DOHH2 (cell line): ENCODE data around the gene ENDOG.
"Not testable (repeated sequence)": the region's sequence is repeated elsewhere in the genome, so short reads cannot be mapped to it uniquely, and the experiment has no call there.

Experiments
- EZH2phosphoT487 ChIP-seq: fragments of 200-600 bp; sonication (generic); IDR thresholded peaks from 2 replicates; pipeline ENCODE4 v1.6.1; 2017; ENCODE audit warnings: borderline replicate concordance, mild to moderate bottlenecking, antibody characterized with exemption, low read length, moderate library complexity, mixed read lengths
- TF ChIP-seq, protein P1 (sequence below): fragments of 200-600 bp; sonication (generic); IDR thresholded peaks from one replicate; pipeline ENCODE4 v1.5.1; 2014; ENCODE audit warnings: antibody characterized with exemption, mild to moderate bottlenecking, low read depth, low read length; ENCODE audit not compliant: poor library complexity, severe bottlenecking

DNA sequence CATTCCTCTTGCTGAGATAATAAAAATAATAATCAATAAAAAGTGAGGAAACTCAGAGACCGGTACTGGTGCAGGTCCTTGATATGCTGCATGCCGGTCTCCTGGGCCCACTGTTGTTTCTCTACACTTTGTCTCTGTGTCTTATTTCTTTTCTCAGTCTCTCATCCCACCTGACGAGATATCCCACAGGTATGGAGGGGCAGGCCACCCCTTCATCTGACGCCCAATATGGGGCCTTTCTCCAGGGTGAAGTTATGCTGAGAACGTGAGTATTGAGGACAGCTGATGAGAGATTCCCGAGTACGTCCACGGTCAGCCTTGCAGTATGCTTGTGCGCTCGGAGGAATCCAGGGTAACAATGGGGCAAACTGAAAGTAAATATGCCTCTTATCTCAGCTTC is 32.7 kb downstream of the ENDOG start:
- TF ChIP-seq, protein P1, sequence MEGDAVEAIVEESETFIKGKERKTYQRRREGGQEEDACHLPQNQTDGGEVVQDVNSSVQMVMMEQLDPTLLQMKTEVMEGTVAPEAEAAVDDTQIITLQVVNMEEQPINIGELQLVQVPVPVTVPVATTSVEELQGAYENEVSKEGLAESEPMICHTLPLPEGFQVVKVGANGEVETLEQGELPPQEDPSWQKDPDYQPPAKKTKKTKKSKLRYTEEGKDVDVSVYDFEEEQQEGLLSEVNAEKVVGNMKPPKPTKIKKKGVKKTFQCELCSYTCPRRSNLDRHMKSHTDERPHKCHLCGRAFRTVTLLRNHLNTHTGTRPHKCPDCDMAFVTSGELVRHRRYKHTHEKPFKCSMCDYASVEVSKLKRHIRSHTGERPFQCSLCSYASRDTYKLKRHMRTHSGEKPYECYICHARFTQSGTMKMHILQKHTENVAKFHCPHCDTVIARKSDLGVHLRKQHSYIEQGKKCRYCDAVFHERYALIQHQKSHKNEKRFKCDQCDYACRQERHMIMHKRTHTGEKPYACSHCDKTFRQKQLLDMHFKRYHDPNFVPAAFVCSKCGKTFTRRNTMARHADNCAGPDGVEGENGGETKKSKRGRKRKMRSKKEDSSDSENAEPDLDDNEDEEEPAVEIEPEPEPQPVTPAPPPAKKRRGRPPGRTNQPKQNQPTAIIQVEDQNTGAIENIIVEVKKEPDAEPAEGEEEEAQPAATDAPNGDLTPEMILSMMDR, result not testable (repeated sequence)
- not testable (repeated sequence) for TF ChIP-seq EZH2phosphoT487
